ENCODE results near the gene SLC22A1. TPM values are rescaled to one million over a fixed set of nuclear protein-coding genes. Genes with fewer than 3 reads are reported as not detected.
"Not testable (repeated sequence)": the region's sequence is repeated elsewhere in the genome, so short reads cannot be mapped to it uniquely, and the experiment has no call there.

Gene SLC22A1
- total RNA-seq, 1 donor from 2014 or later, result 1.2 TPM

GRCh38 chr6:160131636-160132296, 10.2 kb downstream of the SLC22A1 start:
- no peaks in the 10 kb centered on the region for H3K36me3 Mint-ChIP-seq (ENCODE audit: low read depth)
- H3K4me1 Mint-ChIP-seq (ENCODE audit: low read depth), result peaks cover 14% of the 10 kb centered on the region
- no peak overlapping the region for H3K27ac Mint-ChIP-seq
- H3K27me3 Mint-ChIP-seq (ENCODE audit: low read depth), result peaks cover 2% of the 10 kb centered on the region
- no peak for DNase-seq (ENCODE audit: low spot score)
- intact Hi-C loops (cut with micrococcal nuclease), result no loop called here
- no peaks in the 10 kb centered on the region for H3K9me3 Mint-ChIP-seq
- H3K4me3 Mint-ChIP-seq (ENCODE audit: low read depth), result no peak overlapping the region

- Mint-ChIP-seq H3K4me1 (ENCODE audit: low read depth) (peaks cover 14% of the 10 kb centered on the region), H3K27me3 (ENCODE audit: low read depth) (peaks cover 2% of the 10 kb centered on the region), H3K9me3 (no peaks in the 10 kb centered on the region), H3K27ac (no peak overlapping the region), H3K36me3 (ENCODE audit: low read depth) (no peaks in the 10 kb centered on the region), H3K4me3 (ENCODE audit: low read depth) (no peak overlapping the region)
- intact Hi-C loops (cut with micrococcal nuclease), result no loop called here
- DNase-seq (ENCODE audit: low spot score), result no peak
Observed at GRCh38 chr6:160132297-160132637, 10.7 kb downstream of the SLC22A1 start.

- no peak overlapping the region for H3K4me3 Mint-ChIP-seq (ENCODE audit: low read depth)
- intact Hi-C loops (cut with micrococcal nuclease), result no loop called here
- H3K27me3 Mint-ChIP-seq (ENCODE audit: low read depth), result peaks cover 2% of the 10 kb centered on the region
- no peaks in the 10 kb centered on the region for H3K9me3 Mint-ChIP-seq
- no peak overlapping the region for H3K27ac Mint-ChIP-seq
- peaks cover 14% of the 10 kb centered on the region for H3K4me1 Mint-ChIP-seq (ENCODE audit: low read depth)
- no peaks in the 10 kb centered on the region for H3K36me3 Mint-ChIP-seq (ENCODE audit: low read depth)
- no peak for DNase-seq (ENCODE audit: low spot score)
Observed at GRCh38 chr6:160132776-160133338, 11.2 kb downstream of the SLC22A1 start.

GRCh38 chr6:160133441-160134336, 12.1 kb downstream of the SLC22A1 start:
- Mint-ChIP-seq H3K27ac (peak overlapping the region; percentile 15), H3K9me3 (no peaks in the 10 kb centered on the region), H3K4me1 (ENCODE audit: low read depth) (peaks cover 18% of the 10 kb centered on the region), H3K27me3 (ENCODE audit: low read depth) (peaks cover 2% of the 10 kb centered on the region), H3K4me3 (ENCODE audit: low read depth) (no peak overlapping the region), H3K36me3 (ENCODE audit: low read depth) (no peaks in the 10 kb centered on the region)
- DNase-seq (ENCODE audit: low spot score), result no peak
- intact Hi-C loops (cut with micrococcal nuclease), result no loop called here

GRCh38 chr6:160134337-160134751, 12.7 kb downstream of the SLC22A1 start:
- H3K4me3 Mint-ChIP-seq (ENCODE audit: low read depth); DNase-seq (ENCODE audit: low spot score); intact Hi-C loops (cut with micrococcal nuclease); H3K36me3 Mint-ChIP-seq (ENCODE audit: low read depth); H3K9me3 Mint-ChIP-seq; H3K27me3 Mint-ChIP-seq (ENCODE audit: low read depth); H3K27ac Mint-ChIP-seq: not testable (repeated sequence)
- peaks cover 16% of the 10 kb centered on the region for H3K4me1 Mint-ChIP-seq (ENCODE audit: low read depth)

- H3K27ac Mint-ChIP-seq, result no peak overlapping the region
- no peak for DNase-seq (ENCODE audit: low spot score)
- no peaks in the 10 kb centered on the region for H3K36me3 Mint-ChIP-seq (ENCODE audit: low read depth)
- H3K4me3 Mint-ChIP-seq (ENCODE audit: low read depth), result no peak overlapping the region
- H3K27me3 Mint-ChIP-seq (ENCODE audit: low read depth), result no peaks in the 10 kb centered on the region
- H3K4me1 Mint-ChIP-seq (ENCODE audit: low read depth), result peaks cover 14% of the 10 kb centered on the region
- H3K9me3 Mint-ChIP-seq, result no peaks in the 10 kb centered on the region
- intact Hi-C loops (cut with micrococcal nuclease), result no loop called here
Observed at GRCh38 chr6:160134779-160135547, 13.3 kb downstream of the SLC22A1 start.

- no peak overlapping the region for H3K4me3 Mint-ChIP-seq (ENCODE audit: low read depth)
- no peak for DNase-seq (ENCODE audit: low spot score)
- no peaks in the 10 kb centered on the region for H3K36me3 Mint-ChIP-seq (ENCODE audit: low read depth)
- H3K27me3 Mint-ChIP-seq (ENCODE audit: low read depth), result no peaks in the 10 kb centered on the region
- peaks cover 14% of the 10 kb centered on the region for H3K4me1 Mint-ChIP-seq (ENCODE audit: low read depth)
- H3K9me3 Mint-ChIP-seq, result no peaks in the 10 kb centered on the region
- intact Hi-C loops (cut with micrococcal nuclease), result no loop called here
- H3K27ac Mint-ChIP-seq, result no peak overlapping the region
Observed at GRCh38 chr6:160135907-160136655, 14.5 kb downstream of the SLC22A1 start.

GRCh38 chr6:160137130-160137988, 15.7 kb downstream of the SLC22A1 start:
- no peak for DNase-seq (ENCODE audit: low spot score)
- Mint-ChIP-seq H3K9me3 (no peaks in the 10 kb centered on the region), H3K4me3 (ENCODE audit: low read depth) (no peak overlapping the region), H3K4me1 (ENCODE audit: low read depth) (peaks cover 13% of the 10 kb centered on the region), H3K36me3 (ENCODE audit: low read depth) (no peaks in the 10 kb centered on the region), H3K27ac (no peak overlapping the region), H3K27me3 (ENCODE audit: low read depth) (no peaks in the 10 kb centered on the region)
- intact Hi-C loops (cut with micrococcal nuclease), result no loop called here

GRCh38 chr6:160137989-160138835, 16.6 kb downstream of the SLC22A1 start:
- Mint-ChIP-seq H3K4me1 (ENCODE audit: low read depth) (peaks cover 7% of the 10 kb centered on the region), H3K36me3 (ENCODE audit: low read depth) (no peaks in the 10 kb centered on the region), H3K4me3 (ENCODE audit: low read depth) (no peak overlapping the region), H3K9me3 (no peaks in the 10 kb centered on the region), H3K27ac (peak overlapping the region; percentile 32), H3K27me3 (ENCODE audit: low read depth) (no peaks in the 10 kb centered on the region)
- intact Hi-C loops (cut with micrococcal nuclease), result loop anchor here (1.0 kb wide), 2 partner anchors 318 to 396 kb away; no protein-coding TSS in a partner anchor
- peak; percentile 58 for DNase-seq (ENCODE audit: low spot score)

- no peak for DNase-seq (ENCODE audit: low spot score)
- H3K9me3 Mint-ChIP-seq, result no peaks in the 10 kb centered on the region
- H3K27ac Mint-ChIP-seq, result no peak overlapping the region
- intact Hi-C loops (cut with micrococcal nuclease), result loop anchor here (1.0 kb wide), 2 partner anchors 317 to 395 kb away; no protein-coding TSS in a partner anchor
- H3K36me3 Mint-ChIP-seq (ENCODE audit: low read depth), result no peaks in the 10 kb centered on the region
- H3K4me3 Mint-ChIP-seq (ENCODE audit: low read depth), result no peak overlapping the region
- H3K27me3 Mint-ChIP-seq (ENCODE audit: low read depth), result no peaks in the 10 kb centered on the region
- H3K4me1 Mint-ChIP-seq (ENCODE audit: low read depth), result peaks cover 5% of the 10 kb centered on the region
Observed at GRCh38 chr6:160138839-160139419, 17.3 kb downstream of the SLC22A1 start.

All from activated T-helper 2 cell treated with anti-CD3 and anti-CD28 coated beads, Interferon-gamma antibody, Interleukin-2, Interleukin-4, amounts not matched to agents 10 μg/mL and 5 μg/mL and 100 μg/mL, durations not matched to agents 14 hours and 24 hours and 36 hours (primary cell).